SJCRH30 (cell line): Measurements from ENCODE around the gene ANO3. TPM values are rescaled to one million over a fixed set of nuclear protein-coding genes. Genes with fewer than 3 reads are reported as not detected.
A peak's percentile ranks its signal among the peaks of the same experiment; 100 is the strongest.
"Not testable (repeated sequence)": the region's sequence is repeated elsewhere in the genome, so short reads cannot be mapped to it uniquely, and the experiment has no call there.

Source experiments
- DNase-seq, 2 experiments: peaks; one replicate each; pipeline ENCODE4 v3.0.0-alpha.2; 2015 to 2020
- H3K27ac ChIP-seq: fragments of 250-450 bp; sonication (Bioruptor Pico); 2 replicates; pipeline ENCODE4 v1.5.1; 2020; ENCODE audit warnings: mild to moderate bottlenecking, moderate library complexity
- H3K27me3 ChIP-seq: fragments of 250-450 bp; sonication (Bioruptor Pico); 2 replicates; pipeline ENCODE4 v1.5.1; 2020; ENCODE audit warnings: mild to moderate bottlenecking, moderate library complexity
- H3K36me3 ChIP-seq: fragments of 250-450 bp; sonication (Bioruptor Pico); 2 replicates; pipeline ENCODE4 v1.5.1; 2020; ENCODE audit warnings: mild to moderate bottlenecking, moderate library complexity
- H3K4me1 ChIP-seq: fragments of 250-450 bp; sonication (Bioruptor Pico); 2 replicates; pipeline ENCODE4 v1.5.1; 2020; ENCODE audit warnings: mild to moderate bottlenecking, moderate library complexity
- H3K4me3 ChIP-seq: fragments of 250-450 bp; sonication (Bioruptor Pico); 2 replicates; pipeline ENCODE4 v1.5.1; 2020; ENCODE audit warnings: mild to moderate bottlenecking, moderate library complexity
- H3K9me3 ChIP-seq: fragments of 250-450 bp; sonication (Bioruptor Pico); replicated peaks from 2 replicates; pipeline ENCODE4 v1.5.1; 2020; ENCODE audit warnings: mild to moderate bottlenecking, moderate library complexity
- total RNA-seq: library from RNA; depleted of rRNA; stranded (reverse); fragments of >200 nt; shearing (Covaris generic); gene quantifications from 2 replicates; pipeline ENCODE4 v1.2.3, GENCODE V29; 2014

Gene ANO3
- total RNA-seq, 1 experiment from 2014 or later: 0.12 TPM

DNA sequence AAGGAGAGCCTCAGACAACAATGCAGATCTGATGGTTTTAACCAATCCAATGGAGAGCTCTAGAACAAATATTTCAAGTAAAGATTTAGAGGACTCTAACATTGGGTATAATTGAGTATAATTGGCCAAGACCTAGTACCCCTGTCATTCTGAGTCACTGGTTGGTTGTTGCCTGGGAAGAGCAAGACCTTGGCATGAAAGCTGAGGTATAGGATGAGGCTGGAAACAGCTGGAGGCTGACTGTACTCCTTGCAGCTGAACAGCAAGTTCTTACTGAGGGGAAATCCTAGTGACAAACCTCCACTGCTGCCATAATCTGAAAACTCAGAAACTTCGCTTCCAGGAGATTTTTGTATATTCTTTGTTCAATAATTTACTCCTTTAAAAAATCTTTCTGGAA lies 294.4 kb downstream of the ANO3 start:
- no peaks in the 10 kb centered on the region for H3K9me3 ChIP-seq
- no peak overlapping the region for H3K4me3 ChIP-seq
- no peak overlapping the region for H3K27ac ChIP-seq
- no peaks in the 10 kb centered on the region for H3K4me1 ChIP-seq
- no peaks in the 10 kb centered on the region for H3K36me3 ChIP-seq
- no peak for DNase-seq
- H3K27me3 ChIP-seq: peaks cover 8% of the 10 kb centered on the region; the same call in 1 of the 2 replicates

GRCh38 chr11:26632691-26633159 lies 300.8 kb downstream of the ANO3 start:
- Histone ChIP-seq H3K4me1 (no peaks in the 10 kb centered on the region), H3K36me3 (no peaks in the 10 kb centered on the region), H3K27ac (no peak overlapping the region), H3K9me3 (no peaks in the 10 kb centered on the region), H3K4me3 (no peak overlapping the region), H3K27me3 (peaks cover 6% of the 10 kb centered on the region; the same call in 1 of the 2 replicates)
- no peak for DNase-seq

- not testable (repeated sequence) for H3K27me3 ChIP-seq, H3K4me3 ChIP-seq, DNase-seq, H3K36me3 ChIP-seq, H3K4me1 ChIP-seq, H3K27ac ChIP-seq, H3K9me3 ChIP-seq
These were observed 311.4 kb downstream of the ANO3 start for GRCh38 chr11:26643314-26643713.

DNA sequence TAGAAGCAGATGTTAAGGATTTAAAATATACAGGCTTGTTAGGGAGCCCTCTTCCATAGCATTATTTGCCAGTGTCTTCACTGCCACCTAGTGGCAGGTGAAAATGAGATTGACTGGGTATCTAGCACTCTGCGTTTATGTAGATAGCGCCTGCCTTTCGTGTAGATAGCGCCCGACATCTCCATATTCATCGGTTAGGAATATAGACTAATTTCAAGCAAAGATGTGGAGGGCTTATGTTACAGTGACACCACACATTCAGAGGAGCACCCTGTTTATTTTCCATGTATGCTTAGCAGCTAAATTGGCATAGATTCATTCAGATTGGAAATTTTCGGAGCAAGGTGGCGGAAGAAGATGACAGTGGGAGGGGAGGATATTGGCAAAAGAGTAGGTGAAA lies 318.0 kb downstream of the ANO3 start:
- peak; percentile 54 to 83 for DNase-seq
- Histone ChIP-seq H3K9me3 (no peaks in the 10 kb centered on the region), H3K36me3 (no peaks in the 10 kb centered on the region), H3K27me3 (no peaks in the 10 kb centered on the region), H3K27ac (no peak overlapping the region), H3K4me3 (no peak overlapping the region), H3K4me1 (no peaks in the 10 kb centered on the region)

DNA sequence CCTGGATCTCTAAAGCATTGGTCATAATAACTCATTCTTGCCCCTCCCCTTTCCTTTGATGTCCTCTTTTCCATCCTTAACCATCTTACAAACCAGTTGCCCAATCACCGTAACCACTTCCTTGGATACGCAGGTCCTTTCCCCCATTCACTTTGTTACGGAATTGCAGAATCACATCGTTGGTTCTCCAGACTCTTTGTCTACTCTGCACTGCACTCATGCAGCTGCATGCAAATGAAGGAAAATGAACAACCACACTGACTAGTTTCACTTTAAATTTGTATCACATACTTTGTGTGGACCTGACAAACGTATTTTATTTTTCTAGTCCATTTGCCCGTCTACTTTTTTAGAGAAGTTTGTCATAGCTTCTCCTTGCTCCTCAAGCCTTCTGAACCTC lies 320.0 kb downstream of the ANO3 start:
- Histone ChIP-seq H3K4me1 (no peaks in the 10 kb centered on the region), H3K27ac (no peak overlapping the region), H3K27me3 (no peaks in the 10 kb centered on the region), H3K4me3 (no peak overlapping the region), H3K9me3 (no peaks in the 10 kb centered on the region), H3K36me3 (no peaks in the 10 kb centered on the region)
- DNase-seq: no peak

DNA sequence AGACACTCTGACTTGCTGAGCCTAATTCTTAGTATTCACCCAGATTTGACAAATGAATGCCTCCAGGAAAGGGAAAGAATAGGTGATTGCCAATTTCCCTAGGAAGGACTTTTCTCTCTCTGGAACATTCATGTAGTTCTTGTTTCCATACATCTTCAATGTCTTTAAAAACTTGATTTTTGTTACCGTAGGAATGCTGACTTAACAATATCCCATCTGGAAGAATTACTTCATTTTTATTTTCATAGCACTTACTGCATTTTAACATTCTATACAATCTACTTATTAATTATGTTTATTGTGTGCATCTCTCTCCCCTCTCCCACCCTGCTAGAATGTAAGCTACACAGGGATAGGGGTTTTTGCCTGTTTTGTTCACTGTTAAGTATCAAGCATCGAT lies 323.4 kb downstream of the ANO3 start:
- Histone ChIP-seq H3K4me1 (no peaks in the 10 kb centered on the region), H3K4me3 (no peak overlapping the region), H3K9me3 (no peaks in the 10 kb centered on the region), H3K27ac (no peak overlapping the region), H3K27me3 (no peaks in the 10 kb centered on the region), H3K36me3 (no peaks in the 10 kb centered on the region)
- no peak for DNase-seq

DNA sequence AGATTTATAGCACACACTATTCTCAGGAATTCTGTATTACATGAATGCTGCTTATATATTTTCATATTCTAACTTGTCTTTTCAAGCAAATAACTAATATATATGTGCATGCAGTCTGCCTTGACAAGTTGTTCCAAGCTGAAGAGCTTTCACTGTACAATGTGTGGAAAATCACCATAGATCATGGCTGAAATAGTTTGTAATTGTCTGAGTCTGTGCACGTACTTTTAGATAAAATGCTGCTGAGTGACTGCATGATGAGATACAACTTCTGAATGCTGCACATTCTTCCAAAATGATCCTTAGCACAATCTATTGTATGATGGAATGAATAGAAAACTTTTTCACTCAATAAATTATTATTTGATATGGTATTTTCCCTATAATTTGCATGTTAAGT lies 331.0 kb downstream of the ANO3 start:
- Histone ChIP-seq H3K27me3 (no peaks in the 10 kb centered on the region; the same call in 1 of the 2 replicates), H3K36me3 (no peaks in the 10 kb centered on the region), H3K27ac (no peak overlapping the region), H3K9me3 (no peaks in the 10 kb centered on the region), H3K4me1 (no peaks in the 10 kb centered on the region), H3K4me3 (no peak overlapping the region)
- DNase-seq: no peak

GRCh38 chr11:26665036-26665435 lies 333.1 kb downstream of the ANO3 start:
- Histone ChIP-seq H3K36me3 (no peaks in the 10 kb centered on the region), H3K4me1 (no peaks in the 10 kb centered on the region), H3K27ac (no peak overlapping the region), H3K9me3 (no peaks in the 10 kb centered on the region), H3K4me3 (no peak overlapping the region), H3K27me3 (no peaks in the 10 kb centered on the region; the same call in 1 of the 2 replicates)
- DNase-seq: no peak

DNA sequence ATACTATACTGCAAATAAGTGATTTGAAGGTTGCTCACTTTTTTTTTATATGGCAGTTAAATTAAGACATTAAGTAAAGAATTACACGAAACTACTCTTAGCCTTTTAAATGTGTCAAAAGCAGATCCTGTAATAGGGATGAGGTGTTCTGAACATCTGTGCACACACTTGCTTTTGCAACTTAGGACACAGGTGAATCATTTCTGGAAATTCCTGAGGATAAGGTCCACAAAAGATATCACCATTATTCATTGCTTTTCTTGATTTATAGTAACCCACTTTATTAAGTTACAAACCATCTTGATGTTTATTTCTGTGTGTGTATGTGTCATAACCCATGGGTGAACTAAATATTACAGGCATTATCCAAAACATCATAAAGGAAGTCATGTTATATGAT lies 334.0 kb downstream of the ANO3 start:
- no peaks in the 10 kb centered on the region for H3K9me3 ChIP-seq
- no peak overlapping the region for H3K4me3 ChIP-seq
- no peaks in the 10 kb centered on the region for H3K4me1 ChIP-seq
- no peak for DNase-seq
- H3K36me3 ChIP-seq: no peaks in the 10 kb centered on the region
- no peak overlapping the region for H3K27ac ChIP-seq
- H3K27me3 ChIP-seq: no peaks in the 10 kb centered on the region; the same call in 1 of the 2 replicates

DNA sequence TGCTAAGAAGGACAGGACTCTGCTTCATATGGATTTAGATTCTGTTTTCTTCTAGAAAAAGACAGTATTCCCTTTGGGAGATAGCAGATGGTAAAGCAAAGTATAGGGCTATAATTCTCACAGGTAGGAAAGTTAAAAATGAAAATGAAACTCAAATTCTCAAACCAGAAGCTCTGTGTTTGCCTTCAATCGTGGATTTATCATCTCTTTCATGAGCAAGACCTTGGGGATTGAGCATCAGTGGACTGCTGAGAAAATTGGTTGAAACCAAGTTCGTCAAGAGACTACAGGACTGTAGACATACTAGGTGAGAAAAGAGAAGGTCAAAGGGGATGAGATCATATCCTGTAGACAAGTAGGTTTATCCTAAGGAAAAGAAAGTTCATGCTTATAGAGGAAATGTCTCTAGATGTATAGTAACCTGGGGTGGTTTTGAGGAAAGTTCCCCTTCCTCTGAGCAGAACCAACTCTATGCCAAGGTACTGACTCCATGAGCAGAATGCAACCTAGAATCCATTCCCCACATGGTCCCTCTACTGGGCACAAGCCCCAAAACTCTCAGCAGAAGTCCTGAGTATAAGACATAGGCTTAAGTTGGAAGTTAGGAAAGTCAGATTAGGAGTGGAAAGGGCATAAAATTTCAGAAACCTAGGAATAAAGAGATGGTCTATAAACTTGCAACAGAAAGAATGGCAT lies 343.5 kb downstream of the ANO3 start:
- DNase-seq: no peak
- H3K9me3 ChIP-seq: no peaks in the 10 kb centered on the region
- H3K4me1 ChIP-seq: no peaks in the 10 kb centered on the region
- H3K27ac ChIP-seq: no peak overlapping the region
- no peaks in the 10 kb centered on the region for H3K27me3 ChIP-seq
- no peak overlapping the region for H3K4me3 ChIP-seq
- H3K36me3 ChIP-seq: no peaks in the 10 kb centered on the region

GRCh38 chr11:26676641-26677040 lies 344.7 kb downstream of the ANO3 start:
- DNase-seq: no peak
- no peaks in the 10 kb centered on the region for H3K4me1 ChIP-seq
- no peak overlapping the region for H3K27ac ChIP-seq
- H3K4me3 ChIP-seq: no peak overlapping the region
- H3K9me3 ChIP-seq: no peaks in the 10 kb centered on the region
- H3K36me3 ChIP-seq: no peaks in the 10 kb centered on the region
- no peaks in the 10 kb centered on the region for H3K27me3 ChIP-seq

GRCh38 chr11:26677566-26677965 lies 345.6 kb downstream of the ANO3 start:
- Histone ChIP-seq H3K4me3 (no peak overlapping the region), H3K9me3 (no peaks in the 10 kb centered on the region), H3K4me1 (no peaks in the 10 kb centered on the region)

GRCh38 chr11:26687351-26687750 lies 355.4 kb downstream of the ANO3 start:
- H3K9me3 ChIP-seq: no peaks in the 10 kb centered on the region
- H3K4me1 ChIP-seq: no peaks in the 10 kb centered on the region
- H3K27ac ChIP-seq: no peak overlapping the region
- no peaks in the 10 kb centered on the region for H3K27me3 ChIP-seq
- no peak for DNase-seq
- no peak overlapping the region for H3K4me3 ChIP-seq
- H3K36me3 ChIP-seq: no peaks in the 10 kb centered on the region

More at GRCh38 chr11:26677566-26677965, 345.6 kb downstream of the ANO3 start:
- Histone ChIP-seq H3K36me3 (no peaks in the 10 kb centered on the region), H3K27ac (no peak overlapping the region), H3K27me3 (no peaks in the 10 kb centered on the region)
- no peak for DNase-seq

- Histone ChIP-seq H3K27me3 (no peaks in the 10 kb centered on the region), H3K4me1 (no peaks in the 10 kb centered on the region), H3K9me3 (no peaks in the 10 kb centered on the region), H3K4me3 (no peak overlapping the region), H3K27ac (no peak overlapping the region), H3K36me3 (no peaks in the 10 kb centered on the region)
- DNase-seq: no peak
These were observed 356.8 kb downstream of the ANO3 start for GRCh38 chr11:26688701-26689100.

DNA sequence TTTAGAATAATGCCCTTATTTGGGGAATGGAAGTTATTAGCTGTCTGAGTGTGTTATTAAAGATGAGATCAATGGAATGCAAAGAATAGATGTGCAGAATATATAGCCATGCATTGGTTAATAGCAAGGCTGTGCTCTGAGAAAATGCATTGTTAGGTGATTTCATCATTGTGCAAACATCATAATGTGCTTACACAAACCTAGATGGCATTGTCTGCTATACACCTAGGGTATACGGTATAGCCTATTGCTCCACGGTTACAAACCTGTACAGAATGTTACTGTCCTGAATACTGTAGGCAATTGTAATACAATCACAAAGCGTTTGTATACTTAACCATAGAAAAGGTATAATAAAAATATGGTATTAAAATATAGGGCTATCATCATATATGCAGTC lies 364.4 kb downstream of the ANO3 start:
- no peak overlapping the region for H3K27ac ChIP-seq

DNA sequence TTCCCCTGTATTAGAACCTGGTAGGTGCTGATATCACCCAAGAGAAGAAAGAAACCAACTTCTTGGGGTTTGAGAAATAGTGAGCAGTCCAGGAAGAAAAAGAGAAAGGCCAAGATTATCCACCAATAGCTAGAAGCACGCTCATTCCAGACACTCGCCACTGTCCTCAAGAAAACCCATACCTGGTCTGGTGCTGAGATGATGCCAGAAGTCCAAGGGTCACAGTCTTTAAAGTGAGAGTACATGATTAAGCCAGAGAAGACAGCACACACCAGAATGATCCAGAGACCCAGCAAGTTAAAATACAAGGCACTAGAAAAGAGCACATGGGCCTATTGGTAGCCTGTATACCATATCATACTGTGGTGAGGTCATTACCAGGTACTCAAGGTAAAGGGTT lies 366.3 kb downstream of the ANO3 start:
- H3K27ac ChIP-seq: no peak overlapping the region
- H3K4me3 ChIP-seq: no peak overlapping the region
- no peaks in the 10 kb centered on the region for H3K9me3 ChIP-seq
- H3K27me3 ChIP-seq: no peaks in the 10 kb centered on the region
- no peak for DNase-seq
- no peaks in the 10 kb centered on the region for H3K36me3 ChIP-seq
- H3K4me1 ChIP-seq: peaks cover 5% of the 10 kb centered on the region

More for the DNA sequence above, 364.4 kb downstream of the ANO3 start:
- Histone ChIP-seq H3K4me1 (peaks cover 5% of the 10 kb centered on the region), H3K27me3 (no peaks in the 10 kb centered on the region), H3K9me3 (no peaks in the 10 kb centered on the region), H3K4me3 (no peak overlapping the region), H3K36me3 (no peaks in the 10 kb centered on the region)
- no peak for DNase-seq
